Measurements from ENCODE around the gene YWHAQ.

The YWHAQ gene

GRCh38 chr2:9637330-9637729 is 6.5 kb upstream of the YWHAQ start:
- no peak for DNase-seq (ENCODE audit: low read depth)
- TF ChIP-seq CTCF (IDR thresholded peaks at IDR 0.05; ENCODE audit: control insufficient read depth, extremely low read depth, insufficient read depth) = no peak

GRCh38 chr2:9634133-9634532 is 3.3 kb upstream of the YWHAQ start:
- no peak for TF ChIP-seq CTCF (IDR thresholded peaks at IDR 0.05; ENCODE audit: control insufficient read depth, extremely low read depth, insufficient read depth)

More at GRCh38 chr2:9637330-9637729, 6.5 kb upstream of the YWHAQ start:
- H3K4me3 ChIP-seq (ENCODE audit: low read depth, low read length) = no peak overlapping the region

GRCh38 chr2:9631878-9632700 is 1.3 kb upstream of the YWHAQ start:
- H3K4me3 ChIP-seq (ENCODE audit: low read depth, low read length) = no peak overlapping the region
- DNase-seq (ENCODE audit: low read depth) = no peak

More at GRCh38 chr2:9634133-9634532, 3.3 kb upstream of the YWHAQ start:
- H3K4me3 ChIP-seq (ENCODE audit: low read depth, low read length) = no peak overlapping the region
- DNase-seq (ENCODE audit: low read depth) = no peak

GRCh38 chr2:9631553-9631819 is 689 bp upstream of the YWHAQ start:
- TF ChIP-seq CTCF (IDR thresholded peaks at IDR 0.05; ENCODE audit: control insufficient read depth, extremely low read depth, insufficient read depth) = no peak

More at GRCh38 chr2:9631878-9632700, 1.3 kb upstream of the YWHAQ start:
- no peak for TF ChIP-seq CTCF (IDR thresholded peaks at IDR 0.05; ENCODE audit: control insufficient read depth, extremely low read depth, insufficient read depth)

GRCh38 chr2:9630117-9630735 is 571 bp downstream of the YWHAQ start:
- TF ChIP-seq CTCF (IDR thresholded peaks at IDR 0.05; ENCODE audit: control insufficient read depth, extremely low read depth, insufficient read depth) = no peak
- peak overlapping the region; percentile 74 for H3K4me3 ChIP-seq (ENCODE audit: low read depth, low read length)
- DNase-seq (ENCODE audit: low read depth) = no peak

More at GRCh38 chr2:9631553-9631819, 689 bp upstream of the YWHAQ start:
- peak overlapping the region; percentile 74 for H3K4me3 ChIP-seq (ENCODE audit: low read depth, low read length)
- DNase-seq (ENCODE audit: low read depth) = no peak

- peak overlapping the region; percentile 74 for H3K4me3 ChIP-seq (ENCODE audit: low read depth, low read length)
- no peak for DNase-seq (ENCODE audit: low read depth)
- TF ChIP-seq CTCF (IDR thresholded peaks at IDR 0.05; ENCODE audit: control insufficient read depth, extremely low read depth, insufficient read depth) = no peak
Measured at GRCh38 chr2:9629222-9630116, 1.3 kb downstream of the YWHAQ start.
